Activated CD4-positive, alpha-beta memory T cell treated with anti-CD3 and anti-CD28 coated beads, Interleukin-2, amount 10 ng/mL, durations not matched to agents 7 days and 5 days (primary cell): ENCODE measurements around the gene NUTM2D. TPM values are rescaled to one million over a fixed set of nuclear protein-coding genes. Genes with fewer than 3 reads are reported as not detected.
"Not testable (repeated sequence)": the region's sequence is repeated elsewhere in the genome, so short reads cannot be mapped to it uniquely, and the experiment has no call there.

Experiments used
- CTCF ChIA-PET: fragments of 350-600 bp; sonication (Branson Sonifier 250); formaldehyde crosslinking; loops from one replicate; lab custom pipeline; 2021; ENCODE audit warnings: antibody characterized with exemption, inconsistent platforms; lab: Charles Lee
- POLR2A ChIA-PET: fragments of 350-600 bp; sonication (Branson Sonifier 250); formaldehyde crosslinking; loops from one replicate; lab custom pipeline; 2021; ENCODE audit warnings: antibody characterized with exemption; lab: Charles Lee
- DNase-seq: peaks from one replicate; pipeline ENCODE4 v3.0.0-alpha.2; 2020
- H3K27ac Mint-ChIP-seq: one replicate; pipeline ENCODE4 v1.8.0; 2021; ENCODE audit warnings: mild to moderate bottlenecking, mixed read lengths
- H3K27me3 Mint-ChIP-seq: one replicate; pipeline ENCODE4 v1.8.0; 2021; ENCODE audit warnings: mixed read lengths
- H3K36me3 Mint-ChIP-seq: one replicate; pipeline ENCODE4 v1.8.0; 2021; ENCODE audit warnings: low read depth, mixed read lengths
- H3K4me1 Mint-ChIP-seq: one replicate; pipeline ENCODE4 v1.8.0; 2021; ENCODE audit warnings: mixed read lengths
- H3K4me3 Mint-ChIP-seq: one replicate; pipeline ENCODE4 v1.8.0; 2021; ENCODE audit warnings: mild to moderate bottlenecking, mixed read lengths
- H3K9me3 Mint-ChIP-seq: one replicate; pipeline ENCODE4 v1.8.0; 2021; ENCODE audit warnings: mixed read lengths
- total RNA-seq, 2 experiments: library from RNA; stranded (reverse); gene quantifications; one replicate each; pipeline ENCODE4 v1.2.3, GENCODE V29; 2021

Gene NUTM2D
- total RNA-seq, result 1 to 10 TPM; 2.5 to 3.0 TPM

GRCh38 chr10:87357444-87357843 lies at the start of gene NUTM2D:
Gene NUTM2D, plus strand, starts transcription at chr10:87357744. Its CDS starts 522 bp downstream, at chr10:87358266.
- H3K27me3 Mint-ChIP-seq, DNase-seq, POLR2A ChIA-PET, H3K27ac Mint-ChIP-seq, H3K9me3 Mint-ChIP-seq, H3K36me3 Mint-ChIP-seq, H3K4me3 Mint-ChIP-seq, CTCF ChIA-PET, H3K4me1 Mint-ChIP-seq: not testable (repeated sequence)

- DNase-seq, POLR2A ChIA-PET, CTCF ChIA-PET, H3K36me3 Mint-ChIP-seq, H3K4me3 Mint-ChIP-seq, H3K9me3 Mint-ChIP-seq, H3K27ac Mint-ChIP-seq, H3K4me1 Mint-ChIP-seq, H3K27me3 Mint-ChIP-seq: not testable (repeated sequence)
Observed at GRCh38 chr10:87308702-87309101, 48.8 kb upstream of the NUTM2D start.

- H3K27ac Mint-ChIP-seq, H3K9me3 Mint-ChIP-seq, H3K27me3 Mint-ChIP-seq, CTCF ChIA-PET, POLR2A ChIA-PET, H3K4me1 Mint-ChIP-seq, H3K36me3 Mint-ChIP-seq, DNase-seq, H3K4me3 Mint-ChIP-seq: not testable (repeated sequence)
Observed at GRCh38 chr10:87309657-87310056, 47.9 kb upstream of the NUTM2D start.

DNA sequence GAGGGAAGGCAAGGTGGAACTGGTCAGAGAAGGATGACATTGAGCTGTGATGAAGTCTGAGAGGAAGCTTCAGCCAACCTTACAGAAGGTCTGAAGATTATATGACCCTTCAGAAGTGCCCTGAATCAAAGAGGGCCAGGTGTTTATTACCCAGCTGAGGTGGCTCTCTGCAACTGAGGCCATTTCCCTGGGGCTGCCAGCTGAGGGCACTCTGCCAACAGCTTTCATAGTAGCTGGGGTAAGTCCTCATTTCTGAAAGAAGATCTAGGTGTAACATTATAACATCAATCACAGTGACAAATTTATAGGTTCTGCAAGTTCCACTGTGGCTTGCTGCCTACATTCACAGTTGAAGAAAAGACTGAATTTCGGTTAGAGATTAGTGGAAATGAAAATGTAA lies 46.0 kb upstream of the NUTM2D start:
- DNase-seq, H3K27ac Mint-ChIP-seq, POLR2A ChIA-PET, H3K4me3 Mint-ChIP-seq, H3K4me1 Mint-ChIP-seq, H3K27me3 Mint-ChIP-seq, H3K36me3 Mint-ChIP-seq, H3K9me3 Mint-ChIP-seq, CTCF ChIA-PET: not testable (repeated sequence)

DNA sequence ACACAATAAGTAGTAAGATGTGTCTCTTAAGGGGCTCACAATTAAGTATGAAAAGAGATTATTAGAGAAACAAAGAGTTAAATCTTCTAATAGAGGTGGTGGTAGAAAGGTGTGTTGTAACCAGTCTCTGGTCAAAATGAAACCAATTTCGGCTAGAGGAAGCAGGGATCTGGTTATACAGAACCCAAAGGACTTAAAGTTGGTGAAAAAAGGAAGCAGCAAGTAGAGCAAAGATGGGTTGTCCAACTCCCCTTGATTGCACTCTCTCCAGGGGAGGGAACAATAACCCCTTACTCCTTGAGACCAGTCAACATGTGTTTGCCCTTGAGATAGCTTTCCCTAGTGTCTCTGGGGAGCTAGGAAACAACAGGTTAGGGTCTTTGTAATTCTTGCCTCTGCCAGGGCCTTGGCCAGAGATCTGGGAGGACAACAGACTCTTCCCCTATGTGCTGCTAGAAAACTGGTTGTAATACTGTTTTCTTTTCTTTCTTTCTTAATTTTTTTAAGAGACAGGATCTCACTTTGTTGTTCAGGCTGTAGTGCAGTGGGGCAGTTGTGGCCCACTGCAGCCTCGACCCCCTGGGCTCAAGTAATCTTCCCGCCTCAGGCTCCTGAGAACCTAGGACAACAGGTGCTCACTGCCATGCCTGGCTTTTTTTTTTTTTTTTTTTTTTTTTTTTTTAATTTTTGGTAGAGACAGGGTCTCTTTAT lies 43.7 kb upstream of the NUTM2D start:
- H3K4me1 Mint-ChIP-seq, POLR2A ChIA-PET, H3K4me3 Mint-ChIP-seq, H3K27me3 Mint-ChIP-seq, DNase-seq, H3K27ac Mint-ChIP-seq, H3K9me3 Mint-ChIP-seq, CTCF ChIA-PET, H3K36me3 Mint-ChIP-seq: not testable (repeated sequence)

- DNase-seq, H3K36me3 Mint-ChIP-seq, H3K27me3 Mint-ChIP-seq, H3K27ac Mint-ChIP-seq, POLR2A ChIA-PET, H3K9me3 Mint-ChIP-seq, H3K4me1 Mint-ChIP-seq, H3K4me3 Mint-ChIP-seq, CTCF ChIA-PET: not testable (repeated sequence)
Observed at GRCh38 chr10:87314360-87314973, 43.1 kb upstream of the NUTM2D start.

GRCh38 chr10:87321505-87321904 lies 36.0 kb upstream of the NUTM2D start:
- H3K4me3 Mint-ChIP-seq, CTCF ChIA-PET, H3K36me3 Mint-ChIP-seq, H3K4me1 Mint-ChIP-seq, H3K27ac Mint-ChIP-seq, POLR2A ChIA-PET, DNase-seq, H3K9me3 Mint-ChIP-seq, H3K27me3 Mint-ChIP-seq: not testable (repeated sequence)

GRCh38 chr10:87324559-87324958 lies 33.0 kb upstream of the NUTM2D start:
- H3K27ac Mint-ChIP-seq, CTCF ChIA-PET, DNase-seq, H3K9me3 Mint-ChIP-seq, POLR2A ChIA-PET, H3K36me3 Mint-ChIP-seq, H3K27me3 Mint-ChIP-seq, H3K4me3 Mint-ChIP-seq, H3K4me1 Mint-ChIP-seq: not testable (repeated sequence)

DNA sequence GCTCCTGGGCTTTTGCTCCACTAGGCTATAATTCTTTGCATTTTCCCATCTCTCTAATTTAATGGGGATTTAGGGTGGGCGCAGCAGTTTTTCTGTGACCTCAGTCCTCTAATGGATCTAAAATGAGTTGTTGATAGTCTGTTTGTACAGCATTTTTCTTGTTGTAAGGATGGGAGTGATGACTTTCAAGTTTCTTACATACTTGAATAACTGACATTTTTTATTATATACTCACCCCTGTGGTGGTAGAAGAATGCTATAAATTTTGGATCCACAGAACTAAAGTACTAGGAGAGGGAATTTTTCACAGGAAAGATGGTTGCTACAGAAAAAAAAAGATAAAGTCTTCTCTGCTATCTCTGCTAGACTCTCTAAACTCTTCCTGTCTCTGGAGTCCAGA lies 29.6 kb upstream of the NUTM2D start:
- H3K27ac Mint-ChIP-seq, CTCF ChIA-PET, H3K4me3 Mint-ChIP-seq, H3K9me3 Mint-ChIP-seq, H3K36me3 Mint-ChIP-seq, POLR2A ChIA-PET, H3K4me1 Mint-ChIP-seq, H3K27me3 Mint-ChIP-seq, DNase-seq: not testable (repeated sequence)

- H3K27me3 Mint-ChIP-seq, H3K9me3 Mint-ChIP-seq, H3K4me1 Mint-ChIP-seq, H3K4me3 Mint-ChIP-seq, H3K27ac Mint-ChIP-seq, H3K36me3 Mint-ChIP-seq, CTCF ChIA-PET, POLR2A ChIA-PET, DNase-seq: not testable (repeated sequence)
Observed at GRCh38 chr10:87329131-87329530, 28.4 kb upstream of the NUTM2D start.

DNA sequence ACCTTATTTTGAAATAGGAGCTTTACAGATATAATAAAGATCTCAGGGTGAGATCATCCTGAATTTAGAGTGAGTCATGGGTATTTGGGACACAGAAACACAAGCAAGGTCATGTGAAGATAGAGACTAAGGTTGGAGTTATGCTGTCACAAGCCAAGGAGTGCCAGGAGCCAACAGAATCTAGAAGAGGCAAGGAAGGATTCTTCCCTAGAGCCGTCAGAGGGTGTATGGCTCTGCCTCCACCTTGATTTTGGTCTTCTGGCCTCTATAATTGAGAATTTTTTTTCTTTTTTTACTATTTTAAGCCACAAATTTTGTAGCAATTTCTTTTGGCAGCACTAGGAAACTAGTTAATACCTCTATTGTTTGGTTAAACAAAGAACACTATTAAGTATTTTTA lies 24.9 kb upstream of the NUTM2D start:
- H3K9me3 Mint-ChIP-seq, CTCF ChIA-PET, H3K4me1 Mint-ChIP-seq, H3K36me3 Mint-ChIP-seq, H3K4me3 Mint-ChIP-seq, DNase-seq, POLR2A ChIA-PET, H3K27ac Mint-ChIP-seq, H3K27me3 Mint-ChIP-seq: not testable (repeated sequence)

- DNase-seq, H3K9me3 Mint-ChIP-seq, H3K36me3 Mint-ChIP-seq, H3K27me3 Mint-ChIP-seq, CTCF ChIA-PET, POLR2A ChIA-PET: not testable (repeated sequence)
- Mint-ChIP-seq H3K4me3 (peak overlapping the region; percentile 40), H3K27ac (peak overlapping the region; percentile 8), H3K4me1 (peaks cover 21% of the 10 kb centered on the region)
Observed at GRCh38 chr10:87340411-87340810, 17.1 kb upstream of the NUTM2D start.

DNA sequence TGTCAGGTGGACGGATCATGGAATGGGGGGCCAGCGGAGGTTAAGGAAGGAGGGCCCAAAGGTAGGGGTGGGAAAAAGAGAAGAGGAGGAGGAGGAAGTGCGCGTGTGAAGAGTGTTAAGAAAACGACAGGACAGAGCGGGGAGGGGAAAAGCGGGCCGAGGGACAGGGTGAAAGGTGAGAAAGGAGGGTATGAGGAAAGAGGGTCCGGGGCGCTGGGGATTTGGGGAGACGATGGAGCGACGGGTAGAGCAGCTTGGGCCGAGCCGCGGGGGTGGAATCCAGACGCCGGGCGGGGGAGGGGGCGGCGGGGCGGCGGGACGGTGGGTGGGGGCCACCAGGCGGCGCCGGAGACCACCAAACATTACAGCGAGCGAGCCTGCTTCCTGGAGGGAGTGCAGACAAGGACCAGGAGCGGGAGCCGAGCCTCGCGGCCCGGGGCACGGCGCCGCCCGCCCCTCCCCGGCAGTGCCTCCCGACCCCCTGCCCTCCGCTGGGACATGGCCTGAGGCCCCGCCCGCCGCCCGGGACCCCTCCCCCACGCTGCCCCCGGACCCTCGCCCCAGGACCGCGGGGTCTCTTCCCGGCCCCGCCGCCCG lies 15.9 kb upstream of the NUTM2D start:
- H3K27ac Mint-ChIP-seq, result peak overlapping the region; percentile 71
- H3K4me3 Mint-ChIP-seq, result peak overlapping the region; percentile 86
- peak; percentile 19 for DNase-seq
- H3K36me3 Mint-ChIP-seq, H3K27me3 Mint-ChIP-seq, H3K9me3 Mint-ChIP-seq, POLR2A ChIA-PET, CTCF ChIA-PET: not testable (repeated sequence)
- peaks cover 21% of the 10 kb centered on the region for H3K4me1 Mint-ChIP-seq

DNA sequence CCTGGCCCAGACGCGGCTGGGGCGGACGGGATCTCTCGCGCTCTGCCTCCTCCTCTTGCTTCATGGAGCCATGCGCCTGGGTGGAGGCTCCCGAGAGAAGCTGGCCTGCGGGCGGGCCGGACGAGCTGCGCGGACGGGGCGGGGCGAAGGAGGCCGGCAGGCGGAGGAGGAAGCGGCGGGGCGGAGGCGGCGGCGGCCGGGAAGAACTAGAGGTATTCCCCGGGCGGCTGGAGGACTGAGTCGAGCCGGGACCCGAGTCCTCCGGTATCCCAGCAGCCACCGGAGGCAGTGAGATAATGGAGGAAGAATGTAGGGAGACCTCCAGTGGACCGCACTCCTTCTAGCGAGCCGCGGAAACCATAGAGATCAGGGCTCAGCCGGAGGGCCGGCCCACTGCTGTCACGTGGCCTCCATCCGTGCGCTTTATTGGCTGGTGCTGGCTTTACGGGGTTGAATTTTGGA lies 15.3 kb upstream of the NUTM2D start:
- peaks cover 21% of the 10 kb centered on the region for H3K4me1 Mint-ChIP-seq
- DNase-seq, result peak; percentile 80
- H3K27me3 Mint-ChIP-seq, POLR2A ChIA-PET, H3K9me3 Mint-ChIP-seq, CTCF ChIA-PET, H3K36me3 Mint-ChIP-seq: not testable (repeated sequence)
- peak overlapping the region; percentile 74 for H3K4me3 Mint-ChIP-seq
- peak overlapping the region; percentile 80 for H3K27ac Mint-ChIP-seq
